Left ventricle myocardium superior (tissue), 1 donor: ENCODE measurements around the gene EIF4G3. TPM values are rescaled to one million over a fixed set of nuclear protein-coding genes. Genes with fewer than 3 reads are reported as not detected.
"Not testable (repeated sequence)": the region's sequence is repeated elsewhere in the genome, so short reads cannot be mapped to it uniquely, and the experiment has no call there.

ENCODE experiments used
- ATAC-seq: fragments of 200-7000 bp; cut with Tn5 transposase; one replicate; pipeline ENCODE4 v1.9.1; 2020; ENCODE audit warnings: mild to moderate bottlenecking, moderate library complexity
- DNase-seq: peaks from one replicate; pipeline ENCODE4 v3.0.0-alpha.2; 2020
- intact Hi-C: fragments of 100-400 bp; cut with micrococcal nuclease; formaldehyde crosslinking; loops from one replicate; pipeline ENCODE4 v1.11.0; 2022
- long read RNA-seq: library from polyadenylated mRNA; unstranded; transcript quantifications from one replicate; pipeline ENCODE4 v2.0.0, GENCODE V29; 2021
- total RNA-seq: library from RNA; stranded (reverse); fragmentation: NEBNext Ultra II Directional; extraction: Animal tissue kit (Norgen Biotek cat#: 25700); gene quantifications from one replicate; pipeline ENCODE4 v1.2.1, GENCODE V29; 2021
- donor health status: DM: no; HTN: yes; CAD: no; lungs with severe emphysema.

Gene EIF4G3, protein sequence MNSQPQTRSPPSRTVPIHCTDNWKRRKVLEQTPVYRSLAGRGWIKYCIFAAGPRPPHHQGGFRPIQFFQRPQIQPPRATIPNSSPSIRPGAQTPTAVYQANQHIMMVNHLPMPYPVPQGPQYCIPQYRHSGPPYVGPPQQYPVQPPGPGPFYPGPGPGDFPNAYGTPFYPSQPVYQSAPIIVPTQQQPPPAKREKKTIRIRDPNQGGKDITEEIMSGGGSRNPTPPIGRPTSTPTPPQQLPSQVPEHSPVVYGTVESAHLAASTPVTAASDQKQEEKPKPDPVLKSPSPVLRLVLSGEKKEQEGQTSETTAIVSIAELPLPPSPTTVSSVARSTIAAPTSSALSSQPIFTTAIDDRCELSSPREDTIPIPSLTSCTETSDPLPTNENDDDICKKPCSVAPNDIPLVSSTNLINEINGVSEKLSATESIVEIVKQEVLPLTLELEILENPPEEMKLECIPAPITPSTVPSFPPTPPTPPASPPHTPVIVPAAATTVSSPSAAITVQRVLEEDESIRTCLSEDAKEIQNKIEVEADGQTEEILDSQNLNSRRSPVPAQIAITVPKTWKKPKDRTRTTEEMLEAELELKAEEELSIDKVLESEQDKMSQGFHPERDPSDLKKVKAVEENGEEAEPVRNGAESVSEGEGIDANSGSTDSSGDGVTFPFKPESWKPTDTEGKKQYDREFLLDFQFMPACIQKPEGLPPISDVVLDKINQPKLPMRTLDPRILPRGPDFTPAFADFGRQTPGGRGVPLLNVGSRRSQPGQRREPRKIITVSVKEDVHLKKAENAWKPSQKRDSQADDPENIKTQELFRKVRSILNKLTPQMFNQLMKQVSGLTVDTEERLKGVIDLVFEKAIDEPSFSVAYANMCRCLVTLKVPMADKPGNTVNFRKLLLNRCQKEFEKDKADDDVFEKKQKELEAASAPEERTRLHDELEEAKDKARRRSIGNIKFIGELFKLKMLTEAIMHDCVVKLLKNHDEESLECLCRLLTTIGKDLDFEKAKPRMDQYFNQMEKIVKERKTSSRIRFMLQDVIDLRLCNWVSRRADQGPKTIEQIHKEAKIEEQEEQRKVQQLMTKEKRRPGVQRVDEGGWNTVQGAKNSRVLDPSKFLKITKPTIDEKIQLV (N-terminal part only)
- total RNA-seq = 28.8 TPM
- long read RNA-seq, partial matches to known transcripts = 14 of 16 reads
- long read RNA-seq, other reads (novel, unspliced or antisense) = 2 of 16 reads

DNA sequence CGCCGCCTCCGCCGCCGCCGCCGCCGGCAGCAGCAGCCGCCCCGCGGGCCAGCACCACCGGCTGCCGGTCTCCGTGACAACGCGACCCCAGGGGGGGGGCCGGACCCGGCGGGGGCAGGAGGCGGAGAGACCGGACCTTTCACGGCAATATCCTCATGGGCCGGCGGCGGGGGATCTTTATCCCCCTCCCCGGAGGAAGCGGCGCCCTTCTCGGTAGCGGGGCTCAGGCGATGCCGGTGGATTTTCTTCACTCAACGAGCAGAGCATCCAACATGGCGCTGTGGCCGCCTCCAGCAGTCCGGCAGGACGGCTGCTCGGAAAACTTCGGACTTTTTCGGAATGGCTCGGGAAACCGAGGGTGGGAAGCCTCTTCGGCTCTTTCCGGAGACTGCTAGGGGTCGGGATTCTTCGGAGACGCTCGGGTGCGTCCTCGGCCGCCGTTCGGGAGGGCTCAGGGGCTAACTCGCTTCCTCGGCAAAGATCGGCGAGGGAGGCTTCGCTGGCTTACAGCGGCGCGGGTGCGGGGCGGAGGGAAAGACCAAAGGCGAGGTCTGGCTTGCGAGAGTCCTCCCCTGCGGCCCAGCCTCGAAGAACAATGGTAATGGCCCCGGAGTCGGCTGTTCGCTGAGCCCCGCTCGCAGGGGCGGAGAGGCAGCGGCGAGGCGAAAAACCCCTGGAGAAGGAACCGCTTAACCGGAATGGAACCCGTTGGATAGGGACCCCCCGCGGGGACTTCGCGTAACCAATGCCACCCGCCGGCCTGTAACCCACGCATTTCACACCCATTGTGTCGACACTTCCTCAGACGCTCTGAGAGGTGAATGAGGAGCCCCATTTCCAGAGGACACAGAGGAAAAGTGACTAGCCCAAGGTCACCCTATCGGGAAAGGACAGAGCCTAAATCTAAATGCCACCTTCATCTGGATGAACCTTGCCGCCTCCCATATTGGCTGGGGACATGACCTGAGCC lies at the start of gene EIF4G3:
Gene EIF4G3 (minus strand): TSS at position 312 of the 970 bp plus-strand sequence. CDS start 174,155 bp downstream, outside the sequence.
- peak; percentile 99 for DNase-seq
- intact Hi-C loops = no loop called here
- peak; percentile 98 for ATAC-seq

DNA sequence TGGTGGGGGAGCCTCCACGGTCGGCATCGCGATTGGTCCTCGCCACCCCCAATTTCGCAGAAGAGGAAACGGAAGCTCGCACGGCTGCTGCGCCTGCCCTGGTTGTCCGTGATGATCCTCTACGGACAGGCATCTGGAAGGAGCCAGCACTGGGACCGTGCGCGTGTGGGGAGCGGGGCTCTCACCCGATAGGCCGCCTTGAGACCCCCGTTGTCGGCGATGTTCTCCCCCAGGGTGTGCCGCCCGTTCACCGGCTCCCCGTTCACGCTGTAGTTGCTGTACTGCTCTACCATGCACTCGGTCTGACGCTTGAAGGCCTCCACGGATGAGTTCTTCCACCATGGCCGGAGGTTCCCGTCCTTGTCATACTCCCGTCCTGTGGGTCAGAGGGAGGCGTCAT lies 48.4 kb upstream of the EIF4G3 start:
- no peak for DNase-seq
- intact Hi-C loops = no loop called here
- no peak for ATAC-seq

DNA sequence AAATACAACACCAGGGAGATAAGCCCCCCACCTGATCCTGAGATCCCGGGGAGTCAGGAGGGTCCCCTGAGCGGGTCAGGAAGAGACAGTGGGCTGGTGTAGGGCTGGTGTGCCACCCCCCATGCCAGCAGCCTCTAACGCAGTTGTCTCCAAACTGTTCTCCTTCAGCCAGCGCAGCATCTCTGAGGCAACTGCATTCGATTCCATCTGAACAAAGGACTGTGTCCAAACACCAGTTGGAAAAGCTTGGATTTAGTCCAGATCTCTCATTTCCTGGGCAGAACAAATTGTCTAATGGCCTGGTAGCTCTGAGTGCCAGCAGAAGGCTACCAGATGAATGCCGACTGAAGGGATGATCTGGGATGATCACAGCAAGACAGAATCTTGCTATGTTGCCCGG lies 44.1 kb upstream of the EIF4G3 start:
- intact Hi-C loops = no loop called here
- peak; percentile 36 for ATAC-seq
- no peak for DNase-seq

DNA sequence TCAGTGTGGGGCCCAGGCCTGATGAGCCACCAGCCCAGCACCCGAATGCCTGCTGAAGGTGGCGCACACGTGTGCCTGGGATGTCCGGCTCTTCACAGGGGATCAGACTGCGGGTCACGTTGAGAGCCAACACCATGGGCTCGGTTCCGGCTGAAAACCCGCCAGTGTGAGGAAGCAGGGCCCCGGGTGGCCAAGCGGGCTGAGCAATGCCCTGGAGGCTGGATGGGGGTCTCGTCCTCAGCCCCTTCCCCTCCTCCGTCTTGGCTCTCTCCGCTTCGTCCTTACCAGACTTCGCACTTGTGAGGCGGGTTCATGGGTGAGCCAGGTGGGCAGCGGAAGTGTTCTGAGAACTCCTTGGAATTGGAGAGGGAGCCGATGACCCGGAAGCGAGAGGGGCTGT lies 43.0 kb upstream of the EIF4G3 start:
- no peak for ATAC-seq
- no peak for DNase-seq
- intact Hi-C loops = no loop called here

DNA sequence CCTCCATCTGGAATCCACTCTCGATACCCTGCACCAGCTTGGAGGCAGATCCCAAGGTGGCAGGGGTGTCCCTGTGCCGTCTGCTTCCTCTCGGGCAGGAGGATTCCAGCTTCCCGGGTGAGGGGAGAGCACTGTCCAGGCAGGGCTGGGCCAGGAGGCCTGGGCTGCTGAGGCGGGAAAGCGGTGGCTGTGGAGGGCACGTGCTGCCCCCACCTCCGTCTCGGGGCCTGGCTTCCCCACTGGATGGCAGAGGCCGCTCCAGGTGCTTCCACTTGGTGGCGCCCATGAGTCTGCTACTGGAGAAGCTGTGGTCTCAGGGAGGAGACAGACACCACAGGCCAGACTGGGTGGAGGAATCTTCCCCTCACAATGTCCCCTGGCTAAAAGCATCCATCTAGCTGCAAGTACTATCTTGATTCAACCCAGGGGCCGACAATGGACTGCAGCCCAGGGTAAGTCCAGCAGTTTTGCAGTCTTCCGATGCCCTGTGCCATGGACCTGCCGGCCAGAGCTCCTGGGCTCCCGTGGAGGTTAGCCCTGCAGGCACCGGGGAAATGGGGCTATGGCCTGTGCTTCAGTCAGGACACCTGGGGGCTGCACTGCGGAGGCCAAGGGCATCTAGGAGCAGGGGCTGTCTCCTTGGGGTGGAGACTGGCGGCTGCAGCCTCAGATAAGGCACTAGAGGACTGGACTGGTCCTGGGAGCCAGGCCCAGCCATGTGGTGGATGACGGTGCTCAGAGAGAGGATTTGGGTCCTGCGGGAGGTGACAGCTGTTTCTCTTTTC lies 41.3 kb upstream of the EIF4G3 start:
- DNase-seq = peak; percentile 52
- peak; percentile 49 for ATAC-seq
- intact Hi-C loops = no loop called here

DNA sequence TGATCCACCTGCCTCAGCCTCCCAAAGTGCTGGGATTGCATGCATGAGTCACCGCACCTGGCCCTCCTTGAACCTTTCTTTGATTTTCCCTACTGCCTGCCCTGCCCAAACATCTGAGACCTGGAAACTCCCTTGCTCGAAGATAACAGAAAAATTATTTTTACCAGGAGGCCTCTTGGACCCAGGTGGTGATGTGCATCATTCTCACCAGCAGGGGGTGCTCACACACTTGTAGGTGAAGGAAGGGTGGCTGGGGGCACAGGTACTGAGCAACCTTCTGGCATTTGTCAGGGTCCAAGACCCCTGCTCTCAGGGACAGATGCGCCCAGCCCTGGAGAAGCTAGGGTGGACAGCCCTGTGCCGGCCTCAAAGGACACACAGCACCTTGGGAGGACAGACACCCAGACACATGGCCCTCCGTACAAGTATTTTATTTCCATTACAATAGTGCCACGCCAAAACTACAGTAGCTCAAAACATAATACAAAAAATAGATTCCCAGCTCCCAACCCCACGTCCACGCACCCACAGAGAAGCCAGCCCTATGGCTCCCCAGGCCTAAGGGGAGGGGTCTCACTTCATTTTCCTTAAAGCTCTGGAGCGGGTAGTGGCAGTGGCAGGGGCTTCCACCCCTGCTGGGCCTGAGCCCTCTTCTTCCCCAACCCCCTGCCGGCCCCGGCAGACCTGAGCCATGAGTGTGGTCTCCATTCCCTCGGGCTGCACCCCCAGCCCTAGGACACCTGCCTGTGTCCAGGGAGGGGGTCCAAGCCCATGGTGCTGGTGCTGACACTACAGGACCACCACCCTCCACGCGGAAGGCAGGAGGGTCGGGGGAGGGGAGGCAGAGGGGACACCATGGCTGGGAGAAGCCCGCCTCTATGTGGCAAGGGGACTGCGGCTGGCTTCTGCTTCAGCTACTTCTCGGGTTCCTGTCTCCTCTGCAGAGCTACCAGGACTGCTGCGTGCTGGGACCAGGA lies 40.4 kb upstream of the EIF4G3 start:
- ATAC-seq (peak; percentile 33), DNase-seq (peak; percentile 57)
- intact Hi-C loops = no loop called here

DNA sequence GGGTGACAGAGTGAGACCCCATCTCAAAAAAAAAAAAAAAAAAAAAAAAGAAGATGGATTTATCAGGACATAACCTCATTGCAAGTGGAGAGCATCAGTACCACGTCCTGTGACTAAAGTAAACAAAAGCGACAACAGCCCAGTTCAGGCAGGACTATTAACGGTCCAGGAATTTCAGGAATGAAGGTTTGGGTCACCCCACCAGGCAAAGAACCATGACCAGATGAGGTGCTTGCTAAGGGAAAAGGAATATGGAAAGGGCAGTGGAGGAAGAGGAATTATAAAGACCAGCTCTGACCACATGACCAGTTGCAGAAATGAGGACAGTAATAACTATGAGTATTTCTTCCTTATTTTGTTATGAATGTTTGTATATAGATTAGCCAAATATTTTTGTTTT lies 35.4 kb upstream of the EIF4G3 start:
- ATAC-seq (no peak), DNase-seq (no peak)
- intact Hi-C loops = no loop called here

DNA sequence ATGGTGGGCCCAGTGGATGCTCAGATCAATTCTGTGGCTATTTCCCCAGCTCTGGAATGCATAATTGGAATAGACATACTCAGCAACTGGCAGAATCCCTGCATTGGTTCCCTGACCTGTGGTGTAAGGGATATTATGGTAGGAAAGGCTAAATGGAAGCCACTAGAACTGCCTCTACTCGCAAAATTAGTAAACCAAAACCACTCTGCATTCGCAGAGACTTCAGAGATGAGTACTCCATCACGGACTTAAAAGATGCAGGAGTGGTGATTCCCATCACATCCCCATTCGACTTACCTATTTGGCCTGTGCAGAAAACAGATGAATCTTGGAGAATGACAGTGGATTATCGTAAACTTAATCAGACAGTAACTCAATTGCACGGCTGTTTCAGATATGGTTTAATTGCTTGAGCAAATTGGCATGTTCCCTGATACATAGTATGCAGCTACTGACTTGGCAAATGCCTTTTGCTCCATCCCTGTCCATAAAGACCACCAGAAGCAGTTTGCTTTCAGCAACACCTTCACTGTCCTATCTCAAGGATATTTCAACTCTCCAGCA lies 31.5 kb upstream of the EIF4G3 start:
- intact Hi-C loops, DNase-seq, ATAC-seq: not testable (repeated sequence)

DNA sequence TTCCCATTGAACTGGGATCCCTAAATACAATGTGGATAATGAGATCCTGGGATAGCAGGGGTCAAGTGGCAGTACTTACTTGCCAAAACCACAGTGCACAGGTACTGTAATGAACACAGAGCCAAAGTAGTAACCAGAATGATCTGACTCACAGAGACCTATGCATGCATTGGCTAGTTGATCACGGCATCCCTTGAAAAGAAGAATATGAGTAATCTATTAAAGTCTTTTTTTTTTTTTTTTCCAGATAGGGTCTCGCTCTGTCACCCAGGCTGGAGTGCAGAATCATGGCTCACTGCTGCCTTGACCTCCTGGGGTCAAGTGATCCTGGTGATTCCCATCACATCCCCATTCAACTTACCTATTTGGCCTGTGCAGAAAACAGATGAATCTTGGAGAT lies 29.4 kb upstream of the EIF4G3 start:
- no peak for ATAC-seq
- intact Hi-C loops = no loop called here
- no peak for DNase-seq

DNA sequence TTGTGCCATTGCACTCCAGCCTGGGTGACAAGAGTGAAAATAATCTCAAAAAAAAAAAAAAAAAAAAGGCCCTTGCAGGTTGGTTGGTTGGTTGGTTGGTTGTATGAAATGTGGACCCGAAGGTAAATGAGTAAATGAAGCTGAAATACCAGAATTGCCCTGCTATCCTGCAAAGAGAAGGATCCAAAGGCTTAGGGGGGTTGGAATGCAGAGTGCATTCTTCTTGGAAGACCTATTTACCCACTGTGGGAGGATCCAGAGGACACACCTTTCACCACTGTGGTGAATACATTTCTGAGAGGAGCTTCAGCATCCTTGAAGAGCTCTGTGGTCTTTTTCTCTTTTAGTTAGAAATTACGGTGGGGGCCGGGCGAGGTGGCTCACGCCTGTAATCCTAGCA lies 28.7 kb upstream of the EIF4G3 start:
- intact Hi-C loops = no loop called here
- DNase-seq (no peak), ATAC-seq (no peak)

DNA sequence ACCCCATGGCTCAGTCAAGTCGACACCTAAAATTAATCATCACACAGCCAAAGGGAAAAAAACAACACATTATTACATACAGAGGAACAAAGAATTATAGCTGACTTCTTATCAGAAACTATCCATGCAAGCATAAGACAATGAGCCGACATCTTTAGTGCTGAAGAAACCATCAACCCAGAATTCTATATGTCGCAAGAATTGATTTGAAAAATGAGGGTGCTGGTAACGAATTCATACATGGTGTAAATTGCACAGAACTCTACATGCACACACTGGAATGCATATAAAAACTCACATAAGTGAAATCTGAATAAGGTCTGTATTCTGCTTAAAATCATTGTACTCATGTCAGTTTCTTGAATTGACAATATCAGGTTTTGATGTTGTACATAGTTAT lies 25.0 kb upstream of the EIF4G3 start:
- ATAC-seq (no peak), DNase-seq (no peak)
- intact Hi-C loops = no loop called here

DNA sequence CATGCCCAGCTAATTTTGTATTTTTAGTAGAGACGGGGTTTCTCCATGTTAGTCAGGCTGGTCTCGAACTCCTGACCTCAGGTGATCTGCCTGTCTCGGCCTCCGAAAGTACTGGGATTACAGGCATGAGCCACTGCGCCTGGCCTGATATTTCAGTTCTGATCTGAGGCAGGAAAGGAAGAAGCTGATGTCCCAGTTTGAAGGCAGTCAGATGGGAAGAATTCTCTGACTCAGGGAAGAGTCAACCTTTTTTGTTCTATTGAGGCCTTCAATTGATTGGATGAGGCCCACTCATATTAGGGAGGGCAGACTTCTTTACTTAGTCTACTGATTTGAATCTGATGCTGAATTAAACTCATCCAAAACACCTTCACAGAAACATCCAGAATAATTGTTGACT lies 24.5 kb upstream of the EIF4G3 start:
- DNase-seq, intact Hi-C loops, ATAC-seq: not testable (repeated sequence)

DNA sequence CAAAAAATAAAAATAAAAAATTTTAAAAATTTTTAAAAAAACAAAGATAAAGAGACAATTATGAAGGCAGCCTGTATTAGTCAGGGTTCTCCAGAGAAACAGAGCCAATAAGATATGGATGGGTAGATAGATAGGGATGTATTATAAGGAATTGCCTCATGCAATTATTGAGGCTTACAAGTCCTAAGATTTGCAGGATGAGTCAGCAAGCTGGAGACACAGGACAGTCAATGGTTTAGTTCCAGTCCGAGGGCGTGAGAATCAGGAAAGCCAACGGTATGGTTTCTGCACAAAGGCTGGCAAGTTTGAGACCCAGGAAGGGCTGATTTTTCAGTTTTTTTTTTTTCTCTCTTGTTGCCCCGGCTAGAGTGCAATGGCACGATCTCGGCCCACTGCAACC lies 24.1 kb upstream of the EIF4G3 start:
- intact Hi-C loops = no loop called here
- ATAC-seq (no peak), DNase-seq (no peak)

DNA sequence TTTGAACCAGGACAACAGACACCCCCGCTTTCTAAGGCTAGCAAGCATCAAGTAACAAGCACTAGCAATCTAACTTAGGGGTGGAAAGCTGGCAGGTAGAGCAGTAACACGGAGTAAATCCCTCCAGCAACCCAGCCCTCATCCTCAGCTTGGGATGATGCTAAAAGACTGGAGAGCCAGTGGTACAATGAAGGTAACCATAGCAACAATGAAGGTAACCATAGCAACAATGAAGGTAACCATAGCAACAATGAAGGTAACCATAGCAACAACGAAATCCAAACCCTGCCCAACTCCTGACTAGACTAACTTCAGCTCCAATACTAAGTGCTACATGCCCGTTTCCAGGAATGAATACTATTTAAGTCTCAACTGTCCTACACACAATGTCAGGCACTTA lies 22.2 kb upstream of the EIF4G3 start:
- ATAC-seq = no peak
- no peak for DNase-seq
- intact Hi-C loops = loop anchor here (10.0 kb wide), 2 partner anchors 214 to 504 kb away; no protein-coding TSS in a partner anchor

DNA sequence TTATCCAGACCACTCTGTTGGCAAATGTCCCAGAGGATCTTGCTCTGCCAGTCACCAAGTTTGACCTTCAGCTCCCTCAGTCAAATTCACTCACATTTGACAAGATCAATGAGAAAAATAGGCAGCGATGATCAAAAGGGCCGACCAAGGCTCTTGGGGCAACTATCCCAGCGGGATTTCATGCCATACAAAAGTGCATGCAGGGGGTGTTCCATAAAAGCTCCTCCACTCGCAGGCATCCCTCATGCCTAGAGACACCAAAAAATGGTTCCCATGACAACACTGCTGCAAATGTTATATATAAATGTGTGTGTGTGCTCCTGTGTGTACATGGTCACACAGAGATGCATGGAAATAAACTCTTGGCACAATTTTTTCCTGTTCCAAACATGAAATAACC lies 16.2 kb upstream of the EIF4G3 start:
- DNase-seq (no peak), ATAC-seq (no peak)
- intact Hi-C loops = loop anchor here (10.0 kb wide), 2 partner anchors 208 to 498 kb away; no protein-coding TSS in a partner anchor

DNA sequence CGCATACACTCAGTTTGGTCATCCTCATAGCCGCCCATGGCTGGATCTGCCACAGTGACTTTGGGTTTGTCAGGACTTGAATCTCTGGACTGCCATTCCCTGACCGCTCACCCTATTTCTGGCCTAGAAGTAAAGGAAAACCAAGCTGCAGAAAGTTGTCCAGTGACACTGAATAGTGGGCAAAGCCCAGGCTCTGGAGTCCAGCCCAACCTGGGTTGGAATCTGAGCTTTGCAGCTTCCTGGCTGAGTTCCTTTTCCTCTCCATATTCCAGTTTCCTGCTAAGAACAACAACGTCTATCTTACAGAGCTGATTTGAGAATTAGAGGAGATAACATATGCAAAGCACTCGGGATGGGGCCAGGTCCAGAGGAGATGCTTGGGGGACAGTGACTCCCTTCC lies 15.6 kb upstream of the EIF4G3 start:
- ATAC-seq (no peak), DNase-seq (no peak)
- intact Hi-C loops = loop anchor here (10.0 kb wide), 2 partner anchors 207 to 497 kb away; no protein-coding TSS in a partner anchor
